ENCODE data around the gene ALDH1A2. TPM values are rescaled to one million over a fixed set of nuclear protein-coding genes. Genes with fewer than 3 reads are reported as not detected.

The ALDH1A2 gene
- total and polyA plus RNA-seq, 5 donors, result 14.7 to 71.0 (median 60.2) TPM

DNA sequence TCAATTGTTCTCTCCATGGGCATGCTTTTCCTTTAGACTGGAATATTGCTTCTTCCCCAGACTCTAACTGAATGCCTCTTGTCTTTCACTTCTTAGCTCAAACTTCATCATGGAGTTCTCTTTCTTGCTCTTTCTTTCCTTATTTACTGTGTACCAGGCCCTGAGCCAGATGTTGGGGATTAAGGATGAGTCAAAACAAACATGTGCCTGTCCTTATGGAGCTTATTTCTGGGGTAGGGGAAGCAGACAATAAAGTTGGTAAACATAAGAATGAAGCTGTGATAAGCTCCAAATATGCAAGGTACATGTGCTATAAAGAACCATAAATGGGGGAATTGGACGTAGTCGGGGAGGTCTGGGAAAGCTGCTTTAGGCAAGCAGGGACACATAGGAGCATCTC, 145.8 kb downstream of the ALDH1A2 start:
- no peak overlapping the region for H3K4me3 ChIP-seq (ENCODE audit: low read length)
- WGBS, result 97% methylated on average over 2 of the region's 2 CpGs
- DNase-seq (no peak), ATAC-seq (no peak)
- no peak overlapping the region for H3K27ac ChIP-seq (ENCODE audit: low read length)
- no peaks in the 10 kb centered on the region for H3K27me3 ChIP-seq (ENCODE audit: control insufficient read depth, insufficient read depth)
- intact Hi-C loops (cut with DNase I), result loop anchor here in 1 of 4 donors (10.0 kb wide), 1 partner anchor 125 kb away; no protein-coding TSS in a partner anchor
- no peaks in the 10 kb centered on the region for H3K9me3 ChIP-seq (ENCODE audit: control insufficient read depth, low read length)
- peaks cover 17% of the 10 kb centered on the region for H3K4me1 ChIP-seq (ENCODE audit: control insufficient read depth, insufficient read depth, low read length)

DNA sequence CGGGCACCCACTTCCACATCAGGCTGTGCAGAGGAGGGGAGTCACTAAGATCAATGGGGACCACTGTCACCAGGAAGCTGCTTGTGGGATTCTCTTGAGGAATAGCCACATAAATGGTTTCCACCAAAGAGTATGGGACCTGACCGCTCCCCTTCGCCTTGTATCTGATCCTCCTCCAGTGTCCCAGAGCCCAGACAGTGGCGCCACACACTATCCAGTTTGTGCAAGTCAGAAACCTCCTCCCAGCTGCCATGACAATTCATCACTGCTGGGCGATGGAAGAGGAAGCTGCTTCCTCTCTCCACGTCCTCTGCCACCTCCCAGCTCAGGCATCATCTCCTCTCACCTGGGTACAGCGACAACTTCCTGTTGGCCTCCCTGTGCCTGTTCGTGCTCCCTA, 147.5 kb downstream of the ALDH1A2 start:
- Histone ChIP-seq H3K4me1 (ENCODE audit: control insufficient read depth, insufficient read depth, low read length) (peaks cover 17% of the 10 kb centered on the region), H3K9me3 (ENCODE audit: control insufficient read depth, low read length) (no peaks in the 10 kb centered on the region), H3K4me3 (ENCODE audit: low read length) (no peak overlapping the region), H3K27me3 (ENCODE audit: control insufficient read depth, insufficient read depth) (no peaks in the 10 kb centered on the region), H3K27ac (ENCODE audit: low read length) (no peak overlapping the region)
- no peak for DNase-seq
- 83% methylated on average over 8 of the region's 8 CpGs for WGBS
- ATAC-seq, result no peak
- intact Hi-C loops (cut with DNase I), result no loop called here

DNA sequence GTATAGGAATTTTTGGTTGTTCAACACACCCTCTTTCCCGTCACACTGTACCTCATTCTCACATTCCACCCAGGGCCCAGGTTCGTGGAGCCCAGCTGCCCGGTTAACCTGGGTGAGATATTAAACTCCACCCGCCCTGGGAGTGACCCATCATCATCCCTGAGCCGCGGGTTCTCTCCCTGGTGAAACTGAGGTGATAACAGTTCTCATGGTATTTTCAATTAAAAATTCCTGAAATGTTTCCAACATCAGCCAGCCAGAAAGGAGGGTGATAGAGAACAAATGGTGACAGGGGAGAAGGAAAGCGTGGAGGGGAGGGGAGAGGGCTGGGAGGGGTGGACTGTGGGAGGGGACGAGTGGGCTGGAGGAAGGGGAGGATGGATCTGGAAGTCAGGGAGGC, 148.8 kb downstream of the ALDH1A2 start:
- no peaks in the 10 kb centered on the region for H3K27me3 ChIP-seq (ENCODE audit: control insufficient read depth, insufficient read depth)
- WGBS, result 40% methylated on average over 8 of the region's 8 CpGs
- no peaks in the 10 kb centered on the region for H3K9me3 ChIP-seq (ENCODE audit: control insufficient read depth, low read length)
- H3K27ac ChIP-seq (ENCODE audit: low read length), result no peak overlapping the region
- intact Hi-C loops (cut with DNase I), result no loop called here
- H3K4me3 ChIP-seq (ENCODE audit: low read length), result no peak overlapping the region
- DNase-seq (peak in 2 of 3 donors; percentile 57 to 71), ATAC-seq (peak; percentile 40 to 74)
- H3K4me1 ChIP-seq (ENCODE audit: control insufficient read depth, insufficient read depth, low read length), result peaks cover 11% of the 10 kb centered on the region

DNA sequence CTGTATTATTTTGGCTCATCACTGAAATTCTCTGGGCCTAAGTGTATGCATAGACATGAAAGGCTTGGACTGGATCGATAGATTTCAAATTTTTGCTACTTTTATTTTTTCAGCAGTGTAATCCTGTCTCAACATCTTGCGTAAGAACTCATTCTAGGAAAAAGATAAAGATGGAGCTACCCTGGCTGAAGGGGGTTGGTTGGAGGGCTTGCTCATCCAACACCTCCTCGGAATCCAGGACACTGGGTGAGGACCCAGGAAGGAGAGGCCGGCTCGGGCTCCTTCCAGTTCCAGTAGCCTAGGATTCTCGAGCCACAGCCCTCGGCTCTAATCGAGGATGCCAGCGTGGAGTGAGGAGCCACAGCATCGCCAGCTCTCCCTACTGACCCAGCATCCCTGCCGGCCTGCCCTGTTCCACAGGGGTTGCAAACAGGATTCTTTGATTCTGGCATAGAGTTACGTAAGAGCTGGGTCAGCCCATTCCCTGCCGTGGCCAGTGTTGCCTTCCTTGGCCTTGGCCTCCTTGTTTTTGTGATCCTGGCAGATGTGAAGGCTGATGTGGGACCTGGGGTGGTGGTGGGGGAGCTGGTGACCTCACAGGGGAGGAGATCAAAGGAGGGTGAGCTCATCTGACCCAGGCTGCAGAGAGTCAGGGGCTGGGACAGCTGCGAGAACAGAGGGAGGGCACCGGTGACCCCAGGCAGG, 149.5 kb downstream of the ALDH1A2 start:
- peaks cover 11% of the 10 kb centered on the region for H3K4me1 ChIP-seq (ENCODE audit: control insufficient read depth, insufficient read depth, low read length)
- H3K9me3 ChIP-seq (ENCODE audit: control insufficient read depth, low read length), result no peaks in the 10 kb centered on the region
- peak; percentile 34 to 37 for ATAC-seq
- no peaks in the 10 kb centered on the region for H3K27me3 ChIP-seq (ENCODE audit: control insufficient read depth, insufficient read depth)
- H3K4me3 ChIP-seq (ENCODE audit: low read length), result no peak overlapping the region
- 80% methylated on average over 15 of the region's 15 CpGs for WGBS
- H3K27ac ChIP-seq (ENCODE audit: low read length), result no peak overlapping the region
- intact Hi-C loops (cut with DNase I), result no loop called here
- peak; percentile 28 to 70 (median 68) for DNase-seq

DNA sequence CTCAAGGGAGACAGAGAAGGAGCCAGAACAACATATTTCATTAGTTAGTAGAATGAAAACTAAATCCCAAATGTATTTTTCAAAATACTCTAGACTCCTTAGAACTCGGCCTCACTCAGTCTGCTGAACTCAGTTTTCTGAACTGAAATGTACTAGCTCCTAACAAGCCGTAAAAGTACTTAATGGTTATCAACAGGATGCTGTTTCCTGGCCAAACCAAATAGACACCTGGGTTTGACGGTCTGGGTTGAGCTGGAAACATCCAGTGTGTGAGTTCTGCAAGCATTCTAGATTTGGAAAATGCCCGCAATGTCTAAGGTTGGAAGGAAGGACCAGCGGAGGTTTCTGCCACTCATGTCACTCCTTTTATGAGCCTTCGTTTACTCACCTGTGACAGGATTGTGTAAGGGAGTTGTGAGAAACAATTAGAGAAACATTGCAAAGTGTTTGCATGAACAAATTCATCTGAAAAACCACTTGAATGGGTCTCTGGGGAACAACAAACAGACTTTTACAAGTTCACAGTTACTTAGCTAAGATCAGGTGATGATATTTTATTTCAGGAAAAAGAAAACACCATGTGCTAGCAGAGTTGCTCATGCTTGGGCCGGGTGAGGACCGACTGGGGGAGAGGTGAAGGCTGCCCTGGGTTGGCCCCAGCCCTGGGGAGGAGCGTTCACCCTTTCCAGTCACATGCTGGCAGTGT, 151.0 kb downstream of the ALDH1A2 start:
- peak in 1 of 3 donors; percentile 65 for DNase-seq
- Histone ChIP-seq H3K4me1 (ENCODE audit: control insufficient read depth, insufficient read depth, low read length) (peaks cover 7% of the 10 kb centered on the region), H3K27ac (ENCODE audit: low read length) (no peak overlapping the region), H3K4me3 (ENCODE audit: low read length) (no peak overlapping the region), H3K9me3 (ENCODE audit: control insufficient read depth, low read length) (no peaks in the 10 kb centered on the region), H3K27me3 (ENCODE audit: control insufficient read depth, insufficient read depth) (no peaks in the 10 kb centered on the region)
- 59% methylated on average over 9 of the region's 9 CpGs for WGBS
- intact Hi-C loops (cut with DNase I), result no loop called here
- peak in 1 of 2 donors; percentile 49 for ATAC-seq

DNA sequence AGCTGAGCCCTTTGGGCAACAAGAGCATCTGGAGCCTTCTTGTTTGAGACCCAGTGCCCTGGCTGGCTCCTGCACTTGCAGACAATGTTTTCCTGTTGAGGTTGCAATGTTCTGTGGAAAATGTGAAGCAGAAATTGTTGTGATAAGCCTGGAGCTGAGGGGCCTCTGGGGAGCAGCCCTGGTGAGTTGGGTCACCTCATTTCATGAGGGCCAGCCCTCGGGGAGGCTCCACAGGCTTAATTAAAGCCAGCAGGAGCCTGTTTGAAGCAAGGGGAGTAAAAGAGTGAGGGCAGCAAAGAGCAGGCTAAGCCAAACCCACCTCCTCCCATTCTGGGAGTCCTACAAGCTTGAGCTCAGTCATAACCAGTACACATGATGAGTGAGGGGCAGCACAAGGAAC, 154.3 kb downstream of the ALDH1A2 start:
- WGBS, result 39% methylated on average over 1 of the region's 1 CpG
- no peaks in the 10 kb centered on the region for H3K27me3 ChIP-seq (ENCODE audit: control insufficient read depth, insufficient read depth)
- ATAC-seq (peak; percentile 69 to 79), DNase-seq (peak; percentile 58 to 86 (median 82))
- H3K4me1 ChIP-seq (ENCODE audit: control insufficient read depth, insufficient read depth, low read length), result peaks cover under 1% of the 10 kb centered on the region
- no peak overlapping the region for H3K4me3 ChIP-seq (ENCODE audit: low read length)
- intact Hi-C loops (cut with DNase I), result no loop called here
- no peak overlapping the region for H3K27ac ChIP-seq (ENCODE audit: low read length)
- H3K9me3 ChIP-seq (ENCODE audit: control insufficient read depth, low read length), result no peaks in the 10 kb centered on the region

DNA sequence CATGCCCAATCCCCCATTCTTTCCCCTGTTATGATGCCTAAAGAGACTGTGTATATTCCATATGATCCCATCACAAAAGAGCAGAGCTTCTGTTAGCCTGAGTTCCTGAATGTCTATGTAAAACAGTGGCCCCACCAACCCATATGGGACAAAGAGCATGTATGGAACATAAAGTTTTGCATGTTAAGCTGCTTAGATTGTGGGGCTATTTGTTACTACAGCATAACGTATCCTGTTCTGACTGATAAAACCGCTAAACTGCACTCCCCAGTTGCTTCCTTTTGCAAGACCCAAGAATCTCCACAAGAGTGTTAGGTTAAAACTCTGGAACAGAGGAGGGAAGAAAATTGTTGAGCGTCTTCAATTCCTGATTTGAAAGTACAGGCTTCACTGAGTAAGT, 154.8 kb downstream of the ALDH1A2 start:
- no peak overlapping the region for H3K4me3 ChIP-seq (ENCODE audit: low read length)
- 98% methylated on average over 3 of the region's 3 CpGs for WGBS
- H3K9me3 ChIP-seq (ENCODE audit: control insufficient read depth, low read length), result no peaks in the 10 kb centered on the region
- intact Hi-C loops (cut with DNase I), result no loop called here
- ATAC-seq (no peak), DNase-seq (no peak)
- H3K27me3 ChIP-seq (ENCODE audit: control insufficient read depth, insufficient read depth), result no peaks in the 10 kb centered on the region
- no peak overlapping the region for H3K27ac ChIP-seq (ENCODE audit: low read length)
- H3K4me1 ChIP-seq (ENCODE audit: control insufficient read depth, insufficient read depth, low read length), result no peaks in the 10 kb centered on the region

DNA sequence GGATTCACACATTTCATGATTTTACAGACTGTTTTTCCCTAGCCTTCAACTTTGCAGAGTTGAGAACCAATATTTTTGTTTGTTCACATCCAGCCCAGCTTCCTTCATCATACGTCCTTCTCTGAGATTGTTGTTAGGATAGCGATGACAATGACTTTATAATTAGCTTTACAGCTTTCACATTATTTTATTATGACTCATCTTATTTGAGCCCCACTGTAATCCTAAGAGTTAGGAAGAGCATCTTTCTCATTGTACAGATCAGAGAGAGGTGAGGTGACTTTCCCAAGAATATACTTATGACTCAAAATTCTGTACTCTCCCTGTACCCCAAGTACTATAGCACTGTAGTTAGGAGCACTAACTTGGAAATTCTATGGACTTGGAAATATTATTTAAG, 156.1 kb downstream of the ALDH1A2 start:
- intact Hi-C loops (cut with DNase I), result no loop called here
- no peaks in the 10 kb centered on the region for H3K27me3 ChIP-seq (ENCODE audit: control insufficient read depth, insufficient read depth)
- H3K27ac ChIP-seq (ENCODE audit: low read length), result no peak overlapping the region
- no peaks in the 10 kb centered on the region for H3K4me1 ChIP-seq (ENCODE audit: control insufficient read depth, insufficient read depth, low read length)
- ATAC-seq (no peak), DNase-seq (no peak)
- WGBS, result 54% methylated on average over 2 of the region's 2 CpGs
- H3K9me3 ChIP-seq (ENCODE audit: control insufficient read depth, low read length), result no peaks in the 10 kb centered on the region
- no peak overlapping the region for H3K4me3 ChIP-seq (ENCODE audit: low read length)

DNA sequence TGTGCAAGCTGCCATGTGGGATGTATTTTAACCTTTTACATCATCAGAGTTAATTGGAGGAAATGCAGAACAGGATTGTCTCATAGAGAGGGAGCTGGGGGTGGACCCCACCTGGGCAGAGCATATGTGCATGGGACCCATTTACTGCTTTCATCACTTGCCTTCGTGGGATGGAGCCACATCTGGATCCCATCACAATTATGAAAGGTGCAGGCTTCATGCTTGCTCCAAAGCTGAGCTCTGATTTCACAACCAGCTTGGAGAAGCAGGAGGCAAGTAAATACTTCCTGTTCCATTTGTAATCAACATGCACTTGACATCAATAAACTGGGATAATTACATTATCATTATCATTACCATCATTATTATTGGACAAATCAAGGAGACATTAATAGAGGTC, 161.9 kb downstream of the ALDH1A2 start:
- 48% methylated on average over 1 of the region's 1 CpG for WGBS
- no peaks in the 10 kb centered on the region for H3K27me3 ChIP-seq (ENCODE audit: control insufficient read depth, insufficient read depth)
- no peaks in the 10 kb centered on the region for H3K9me3 ChIP-seq (ENCODE audit: control insufficient read depth, low read length)
- H3K4me3 ChIP-seq (ENCODE audit: low read length), result no peak overlapping the region
- no peak overlapping the region for H3K27ac ChIP-seq (ENCODE audit: low read length)
- ATAC-seq (no peak), DNase-seq (no peak)
- intact Hi-C loops (cut with DNase I), result no loop called here
- no peaks in the 10 kb centered on the region for H3K4me1 ChIP-seq (ENCODE audit: control insufficient read depth, insufficient read depth, low read length)

Data from right cardiac atrium (tissue), 5 donors.